Parathyroid adenoma (tissue), 2 donors: ENCODE results near the gene FBXL5.

ENCODE experiments used
- H2AFZ ChIP-seq: fragments of 300-600 bp; sonication (generic); one replicate; pipeline ENCODE4 v1.7.0; 2017; ENCODE audit warnings: antibody characterized with exemption, mild to moderate bottlenecking
- H3K27ac ChIP-seq: fragments of 300-600 bp; sonication (generic); one replicate; pipeline ENCODE4 v1.7.0; 2017
- H3K27me3 ChIP-seq: fragments of 300-600 bp; sonication (generic); one replicate; pipeline ENCODE4 v1.7.0; 2017; ENCODE audit warnings: low read length; ENCODE audit not compliant: control insufficient read depth, insufficient read depth
- H3K36me3 ChIP-seq: fragments of 300-600 bp; sonication (generic); one replicate; pipeline ENCODE4 v1.7.0; 2017; ENCODE audit warnings: low read length; ENCODE audit not compliant: control insufficient read depth, insufficient read depth
- H3K4me1 ChIP-seq: fragments of 300-600 bp; sonication (generic); one replicate; pipeline ENCODE4 v1.7.0; 2017; ENCODE audit warnings: control low read depth
- H3K4me2 ChIP-seq: fragments of 300-600 bp; sonication (generic); one replicate; pipeline ENCODE4 v1.7.0; 2017; ENCODE audit warnings: low read length
- H3K4me3 ChIP-seq: fragments of 300-600 bp; sonication (generic); one replicate; pipeline ENCODE4 v1.7.0; 2017; ENCODE audit warnings: low read depth, low read length
- H3K79me2 ChIP-seq: fragments of 300-600 bp; sonication (generic); one replicate; pipeline ENCODE4 v1.7.0; 2017; ENCODE audit warnings: control low read depth
- H3K9ac ChIP-seq: fragments of 300-600 bp; sonication (generic); one replicate; pipeline ENCODE4 v1.7.0; 2017; ENCODE audit warnings: mild to moderate bottlenecking
- H3K9me3 ChIP-seq: fragments of 300-600 bp; sonication (generic); one replicate; pipeline ENCODE4 v1.7.0; 2017; ENCODE audit warnings: low read length; ENCODE audit not compliant: control insufficient read depth
- CTCF ChIP-seq: fragments of 300-600 bp; sonication (generic); IDR thresholded peaks from one replicate; pipeline ENCODE4 v1.7.0; 2017; ENCODE audit warnings: antibody characterized with exemption, mild to moderate bottlenecking
- donor health status: primary hyperparathyroidism.

The FBXL5 gene

GRCh38 chr4:15556511-15557092, 98.6 kb downstream of the FBXL5 start:
- Histone ChIP-seq H2AFZ (no peak overlapping the region), H3K27me3 (no peaks in the 10 kb centered on the region), H3K4me3 (no peak overlapping the region), H3K4me2 (no peak overlapping the region), H3K9ac (no peak overlapping the region), H3K9me3 (no peaks in the 10 kb centered on the region), H3K27ac (no peak overlapping the region), H3K36me3 (no peaks in the 10 kb centered on the region), H3K4me1 (no peaks in the 10 kb centered on the region), H3K79me2 (no peaks in the 10 kb centered on the region)
- no peak for TF ChIP-seq CTCF
